SK-N-MC (cell line): Measurements from ENCODE around the gene TNFRSF14.

ENCODE experiments used
- DNase-seq: peaks from one replicate; pipeline ENCODE4 v3.0.0-alpha.2; 2011; ENCODE audit warnings: low read depth, low spot score
- H3K27ac ChIP-seq: fragments of 200-600 bp; sonication (generic); 2 replicates; pipeline ENCODE4 v1.5.1; 2016; ENCODE audit warnings: mixed run types
- H3K36me3 ChIP-seq: fragments of 200-600 bp; sonication (generic); 2 replicates; pipeline ENCODE4 v1.6.1; 2017; ENCODE audit warnings: antibody characterized with exemption, low read length, mixed read lengths; ENCODE audit not compliant: insufficient read depth
- H3K4me3 ChIP-seq: fragments of 200-600 bp; sonication (generic); 2 replicates; pipeline ENCODE4 v1.5.1; 2016
- H3K9ac ChIP-seq: fragments of 200-600 bp; sonication (generic); 2 replicates; pipeline ENCODE4 v1.8.0; 2017; ENCODE audit warnings: mixed run types, mixed read lengths; ENCODE audit not compliant: insufficient read length
- H3K9me3 ChIP-seq: fragments of 200-600 bp; sonication (generic); 2 replicates; pipeline ENCODE4 v1.6.1; 2017; ENCODE audit warnings: low read depth, mild to moderate bottlenecking, antibody characterized with exemption, low read length, moderate library complexity, mixed read lengths
- EZH2 ChIP-seq: fragments of 200-600 bp; sonication (generic); IDR thresholded peaks from one replicate; pipeline ENCODE4 v1.6.1; 2017; ENCODE audit warnings: antibody characterized with exemption
- FOXP2 ChIP-seq: optimal IDR thresholded peaks from 2 replicates; pipeline ENCODE3; 2011; ENCODE audit warnings: mild to moderate bottlenecking, moderate library complexity; ENCODE audit not compliant: insufficient read depth; ENCODE audit errors: extremely low read length, control extremely low read depth
- POLR2AphosphoS5 ChIP-seq: IDR thresholded peaks from 2 replicates; pipeline ENCODE4 v1.6.1; 2012; ENCODE audit warnings: mild to moderate bottlenecking, low read depth, low read length, borderline replicate concordance

Gene TNFRSF14

GRCh38 chr1:2556277-2556677 lies at the start of gene TNFRSF14:
TNFRSF14 (plus strand) TSS chr1:2556371; CDS start chr1:2556665, 294 bp downstream.
- Histone ChIP-seq H3K9ac (peak within 1 kb of the TSS; percentile 64), H3K4me3 (peak within 1 kb of the TSS; percentile 79), H3K27ac (no peak within 1 kb of the TSS), H3K36me3 (no peaks in the 10 kb centered on the region), H3K9me3 (no peaks in the 10 kb centered on the region)
- no peak for DNase-seq
- TF ChIP-seq EZH2 = no peak

- Histone ChIP-seq H3K4me3 (no peak overlapping the region), H3K27ac (no peak overlapping the region), H3K9ac (no peak overlapping the region), H3K36me3 (peaks cover 25% of the 10 kb centered on the region; the same call in 1 of the 2 replicates), H3K9me3 (no peaks in the 10 kb centered on the region)
- DNase-seq = no peak
- TF ChIP-seq POLR2AphosphoS5 = peak; percentile 10; the same call in 1 of the 2 replicates
- no peak for TF ChIP-seq FOXP2
These were observed 49.1 kb upstream of the TNFRSF14 start for GRCh38 chr1:2506901-2507565.

GRCh38 chr1:2507744-2508155 lies 48.4 kb upstream of the TNFRSF14 start:
- Histone ChIP-seq H3K9ac (no peak overlapping the region), H3K36me3 (peaks cover 25% of the 10 kb centered on the region; the same call in 1 of the 2 replicates), H3K9me3 (no peaks in the 10 kb centered on the region), H3K4me3 (no peak overlapping the region), H3K27ac (no peak overlapping the region)
- DNase-seq = no peak
- TF ChIP-seq EZH2 (no peak), FOXP2 (no peak), POLR2AphosphoS5 (no peak; the same call in 1 of the 2 replicates)

DNA sequence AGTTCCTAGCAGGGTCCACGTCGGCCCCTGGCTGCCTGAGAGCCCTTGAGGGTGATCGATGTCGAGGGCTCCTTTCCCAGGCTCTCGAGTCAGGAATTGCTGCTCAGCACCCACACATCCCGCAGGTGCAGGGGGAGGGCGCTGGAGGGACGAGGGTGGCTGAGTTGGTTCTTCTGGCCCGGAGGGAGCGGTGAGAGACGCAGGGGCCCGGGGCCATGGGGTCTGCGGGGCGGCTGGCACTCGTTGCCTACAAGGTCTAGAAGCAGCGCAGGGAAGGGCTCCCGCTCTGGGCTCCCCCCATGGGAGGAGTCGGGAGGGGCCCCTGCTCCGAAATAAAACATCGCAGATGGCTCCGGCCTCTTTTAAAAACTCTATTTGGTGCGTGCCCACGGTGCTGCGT lies 48.0 kb upstream of the TNFRSF14 start:
- Histone ChIP-seq H3K9me3 (no peaks in the 10 kb centered on the region), H3K36me3 (peaks cover 25% of the 10 kb centered on the region; the same call in 1 of the 2 replicates), H3K9ac (no peak overlapping the region), H3K4me3 (no peak overlapping the region), H3K27ac (no peak overlapping the region)
- TF ChIP-seq POLR2AphosphoS5 = no peak; the same call in 1 of the 2 replicates
- TF ChIP-seq EZH2 = no peak
- TF ChIP-seq FOXP2 = no peak
- DNase-seq = no peak

DNA sequence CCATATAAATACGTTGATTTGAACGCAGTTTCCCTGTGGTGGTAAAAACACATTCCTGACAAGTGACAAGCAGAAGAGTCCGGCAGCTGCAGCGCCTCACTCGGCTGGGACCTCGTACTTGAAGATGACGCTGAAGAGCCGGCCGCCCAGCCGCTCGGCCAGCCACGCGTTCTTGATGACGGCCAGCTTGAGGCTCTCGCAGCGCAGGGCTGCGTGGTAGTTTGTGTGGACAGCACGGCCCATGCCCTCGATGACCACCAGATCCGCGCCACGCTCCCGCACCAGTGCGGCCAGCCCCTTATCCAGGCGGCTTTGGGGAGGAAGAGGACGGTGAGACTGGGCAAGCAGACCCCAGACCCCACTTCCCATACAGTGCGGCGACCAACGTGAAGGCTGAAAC lies 47.4 kb upstream of the TNFRSF14 start:
- DNase-seq = no peak
- no peaks in the 10 kb centered on the region for H3K9me3 ChIP-seq
- TF ChIP-seq POLR2AphosphoS5 = no peak
- no peak for TF ChIP-seq EZH2
- TF ChIP-seq FOXP2 = no peak
- no peak overlapping the region for H3K4me3 ChIP-seq
- H3K9ac ChIP-seq = no peak overlapping the region
- peaks cover 27% of the 10 kb centered on the region; the same call in 1 of the 2 replicates for H3K36me3 ChIP-seq
- H3K27ac ChIP-seq = no peak overlapping the region

DNA sequence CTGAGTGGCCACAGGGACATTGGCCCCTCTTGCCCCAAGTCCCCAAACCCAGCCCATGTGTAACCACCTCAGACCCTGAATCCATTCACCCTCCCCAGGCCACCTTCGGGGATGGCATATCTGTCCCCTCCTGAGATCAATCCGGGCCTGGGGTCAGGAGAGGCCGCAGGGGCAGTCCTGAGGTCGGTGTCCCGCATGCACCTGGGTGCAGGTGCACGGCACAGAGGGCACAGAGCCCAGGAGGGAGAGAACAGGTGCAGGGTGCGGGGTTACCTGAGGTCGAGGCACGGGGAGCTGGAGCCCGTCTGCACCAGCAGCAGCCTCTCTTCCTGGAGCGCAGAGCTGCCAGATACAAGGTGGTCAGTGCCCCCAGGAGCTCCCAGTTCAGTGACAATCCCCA lies 46.6 kb upstream of the TNFRSF14 start:
- H3K27ac ChIP-seq = no peak overlapping the region
- no peaks in the 10 kb centered on the region for H3K9me3 ChIP-seq
- no peak for DNase-seq
- TF ChIP-seq EZH2 (no peak), POLR2AphosphoS5 (no peak), FOXP2 (no peak)
- H3K9ac ChIP-seq = no peak overlapping the region
- H3K4me3 ChIP-seq = no peak overlapping the region
- H3K36me3 ChIP-seq = peaks cover 31% of the 10 kb centered on the region; the same call in 1 of the 2 replicates

- H3K9ac ChIP-seq = no peak overlapping the region
- TF ChIP-seq POLR2AphosphoS5 = no peak
- TF ChIP-seq FOXP2 = no peak
- no peak for TF ChIP-seq EZH2
- no peak overlapping the region for H3K4me3 ChIP-seq
These were observed 45.6 kb upstream of the TNFRSF14 start for GRCh38 chr1:2510366-2511155.

DNA sequence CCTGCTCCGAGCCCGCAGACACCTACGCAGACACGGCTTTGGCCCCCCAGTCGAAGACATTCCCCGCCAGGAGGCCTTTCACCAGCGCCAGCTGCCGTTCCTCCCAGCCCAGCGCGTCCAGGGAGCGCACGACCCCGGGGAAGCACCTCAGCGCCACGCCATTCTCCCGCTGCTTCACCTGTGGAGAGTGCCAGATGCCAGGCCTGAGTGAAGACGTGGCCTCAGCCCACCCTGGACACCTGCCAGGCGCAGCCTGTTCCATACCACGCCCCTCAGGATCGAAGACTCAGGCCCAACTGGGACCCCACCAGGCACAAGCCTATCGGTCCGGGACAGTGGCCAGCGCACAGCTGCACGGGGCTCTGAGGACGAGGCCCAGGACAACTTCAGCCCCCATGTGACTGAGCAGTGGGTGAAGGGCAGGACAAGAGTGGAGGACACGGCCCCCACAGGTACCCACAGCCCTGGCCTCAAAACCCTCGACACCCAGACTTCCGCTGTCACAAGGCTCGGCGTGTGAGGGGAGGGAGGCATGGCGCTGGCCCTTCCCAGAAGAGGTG lies 43.2 kb upstream of the TNFRSF14 start:
- no peak overlapping the region for H3K9ac ChIP-seq
- peaks cover 54% of the 10 kb centered on the region; the same call in 1 of the 2 replicates for H3K36me3 ChIP-seq
- TF ChIP-seq FOXP2 = no peak
- no peak for TF ChIP-seq POLR2AphosphoS5
- TF ChIP-seq EZH2 = no peak

More at GRCh38 chr1:2510366-2511155, 45.6 kb upstream of the TNFRSF14 start:
- DNase-seq = no peak
- Histone ChIP-seq H3K27ac (no peak overlapping the region), H3K36me3 (peaks cover 36% of the 10 kb centered on the region; the same call in 1 of the 2 replicates), H3K9me3 (no peaks in the 10 kb centered on the region)

GRCh38 chr1:2513939-2514652 lies 42.1 kb upstream of the TNFRSF14 start:
- no peak overlapping the region for H3K27ac ChIP-seq
- TF ChIP-seq POLR2AphosphoS5 (no peak), EZH2 (no peak), FOXP2 (no peak)
- no peak overlapping the region for H3K4me3 ChIP-seq
- DNase-seq = no peak
- no peak overlapping the region for H3K9ac ChIP-seq
- H3K9me3 ChIP-seq = no peaks in the 10 kb centered on the region
- peaks cover 62% of the 10 kb centered on the region; the same call in 1 of the 2 replicates for H3K36me3 ChIP-seq

More for the DNA sequence above, 43.2 kb upstream of the TNFRSF14 start:
- no peaks in the 10 kb centered on the region for H3K9me3 ChIP-seq
- H3K4me3 ChIP-seq = no peak overlapping the region
- DNase-seq = no peak
- H3K27ac ChIP-seq = no peak overlapping the region
